VCaP (cell line): ENCODE data around the gene SHC2.
"Not testable (repeated sequence)": the region's sequence is repeated elsewhere in the genome, so short reads cannot be mapped to it uniquely, and the experiment has no call there.

Experiments used
- H3K27ac ChIP-seq: fragments of 450-650 bp; 2 replicates; pipeline ENCODE4 v1.5.1; 2017
- TF ChIP-seq, protein P1 (sequence below): fragments of 450-650 bp; conservative IDR thresholded peaks from 2 replicates; pipeline ENCODE4 v1.5.1; 2017; ENCODE audit warnings: mild to moderate bottlenecking, moderate library complexity

Gene SHC2

DNA sequence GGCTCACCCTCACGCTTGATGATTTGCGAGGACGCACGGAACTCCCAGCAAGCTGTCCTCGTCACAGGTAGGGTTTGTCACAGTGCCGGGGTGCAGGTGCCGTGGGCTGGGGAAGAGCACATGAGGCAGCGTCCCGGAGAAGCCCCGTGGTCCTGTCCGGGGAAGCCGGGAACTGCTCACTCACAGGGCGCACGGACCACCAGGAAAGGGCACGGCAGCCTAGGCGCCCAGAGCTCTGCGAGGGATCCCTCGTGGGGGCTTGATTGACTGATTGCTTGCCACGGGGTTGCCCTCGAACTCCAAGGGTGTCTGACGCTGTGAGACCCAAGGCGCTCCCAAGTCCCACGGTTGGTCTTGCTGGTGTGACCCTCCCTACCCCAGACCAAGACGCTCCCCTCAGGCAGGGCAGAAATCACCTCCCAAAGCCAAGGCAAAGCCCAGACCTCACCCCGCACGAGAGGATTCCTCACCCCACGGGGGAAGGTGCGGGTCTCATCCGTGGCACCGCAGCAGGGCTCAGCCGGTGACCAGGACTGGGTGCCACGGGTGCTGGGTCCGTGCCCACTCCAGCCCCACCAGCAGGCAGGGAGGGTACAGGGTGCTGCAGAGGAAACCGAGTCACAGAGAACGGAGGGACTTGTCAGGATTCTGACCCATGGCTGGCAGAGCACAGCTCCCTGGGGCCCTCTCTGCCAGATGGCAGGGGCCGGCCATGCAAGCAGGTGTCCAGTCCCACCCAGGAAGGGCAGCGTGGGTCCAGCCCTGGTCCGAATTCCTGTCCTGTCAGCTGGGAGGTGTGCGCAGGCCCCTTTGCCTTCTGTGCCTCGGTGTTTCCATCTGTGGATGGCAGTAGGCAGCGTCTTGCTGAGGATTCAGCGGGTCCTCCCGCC lies 59.6 kb downstream of the SHC2 start:
- no peak overlapping the region for H3K27ac ChIP-seq
- TF ChIP-seq, protein P1, sequence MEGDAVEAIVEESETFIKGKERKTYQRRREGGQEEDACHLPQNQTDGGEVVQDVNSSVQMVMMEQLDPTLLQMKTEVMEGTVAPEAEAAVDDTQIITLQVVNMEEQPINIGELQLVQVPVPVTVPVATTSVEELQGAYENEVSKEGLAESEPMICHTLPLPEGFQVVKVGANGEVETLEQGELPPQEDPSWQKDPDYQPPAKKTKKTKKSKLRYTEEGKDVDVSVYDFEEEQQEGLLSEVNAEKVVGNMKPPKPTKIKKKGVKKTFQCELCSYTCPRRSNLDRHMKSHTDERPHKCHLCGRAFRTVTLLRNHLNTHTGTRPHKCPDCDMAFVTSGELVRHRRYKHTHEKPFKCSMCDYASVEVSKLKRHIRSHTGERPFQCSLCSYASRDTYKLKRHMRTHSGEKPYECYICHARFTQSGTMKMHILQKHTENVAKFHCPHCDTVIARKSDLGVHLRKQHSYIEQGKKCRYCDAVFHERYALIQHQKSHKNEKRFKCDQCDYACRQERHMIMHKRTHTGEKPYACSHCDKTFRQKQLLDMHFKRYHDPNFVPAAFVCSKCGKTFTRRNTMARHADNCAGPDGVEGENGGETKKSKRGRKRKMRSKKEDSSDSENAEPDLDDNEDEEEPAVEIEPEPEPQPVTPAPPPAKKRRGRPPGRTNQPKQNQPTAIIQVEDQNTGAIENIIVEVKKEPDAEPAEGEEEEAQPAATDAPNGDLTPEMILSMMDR: no peak

DNA sequence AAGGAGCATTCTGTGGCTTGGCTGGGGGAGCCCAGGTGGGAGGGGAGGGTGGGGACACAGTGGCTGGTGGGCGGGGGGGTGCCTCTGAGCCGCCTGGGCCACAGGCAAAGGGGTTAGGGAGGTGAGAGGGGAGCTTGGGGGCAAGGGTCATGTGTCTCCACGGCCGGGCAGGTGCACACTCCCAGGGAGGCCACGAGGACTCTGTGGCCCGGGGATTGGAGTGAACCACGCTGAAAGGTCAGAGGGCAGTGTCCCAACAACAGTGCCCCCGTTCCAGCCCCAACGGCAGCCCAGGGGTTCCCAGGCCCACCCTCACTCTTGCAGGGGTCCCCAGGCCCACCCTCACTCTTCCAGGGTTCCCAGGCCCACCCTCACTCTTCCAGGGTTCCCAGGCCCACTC lies 61.5 kb downstream of the SHC2 start:
- TF ChIP-seq, protein P1: no peak
- no peak overlapping the region for H3K27ac ChIP-seq

DNA sequence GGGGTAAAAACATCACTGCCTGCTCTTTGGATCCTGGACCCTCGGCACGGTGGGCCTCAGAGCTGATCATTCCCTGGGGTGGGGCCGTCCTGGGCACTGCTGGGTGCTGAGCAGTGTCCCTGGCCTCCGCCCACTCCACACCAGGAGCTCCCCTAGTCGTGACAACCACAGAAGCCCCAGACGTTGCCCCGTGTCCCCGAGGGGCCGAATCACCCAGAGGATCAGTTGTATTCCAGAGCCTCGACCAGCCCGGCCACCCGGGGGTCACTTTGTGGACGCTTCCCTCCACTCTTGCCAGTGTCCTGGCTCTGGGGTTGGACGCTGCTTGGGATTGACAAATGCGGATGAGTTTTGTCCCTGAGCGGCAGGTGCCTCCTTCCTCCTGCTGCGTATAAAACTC lies 62.1 kb downstream of the SHC2 start:
- TF ChIP-seq, protein P1: no peak
- H3K27ac ChIP-seq: no peak overlapping the region

DNA sequence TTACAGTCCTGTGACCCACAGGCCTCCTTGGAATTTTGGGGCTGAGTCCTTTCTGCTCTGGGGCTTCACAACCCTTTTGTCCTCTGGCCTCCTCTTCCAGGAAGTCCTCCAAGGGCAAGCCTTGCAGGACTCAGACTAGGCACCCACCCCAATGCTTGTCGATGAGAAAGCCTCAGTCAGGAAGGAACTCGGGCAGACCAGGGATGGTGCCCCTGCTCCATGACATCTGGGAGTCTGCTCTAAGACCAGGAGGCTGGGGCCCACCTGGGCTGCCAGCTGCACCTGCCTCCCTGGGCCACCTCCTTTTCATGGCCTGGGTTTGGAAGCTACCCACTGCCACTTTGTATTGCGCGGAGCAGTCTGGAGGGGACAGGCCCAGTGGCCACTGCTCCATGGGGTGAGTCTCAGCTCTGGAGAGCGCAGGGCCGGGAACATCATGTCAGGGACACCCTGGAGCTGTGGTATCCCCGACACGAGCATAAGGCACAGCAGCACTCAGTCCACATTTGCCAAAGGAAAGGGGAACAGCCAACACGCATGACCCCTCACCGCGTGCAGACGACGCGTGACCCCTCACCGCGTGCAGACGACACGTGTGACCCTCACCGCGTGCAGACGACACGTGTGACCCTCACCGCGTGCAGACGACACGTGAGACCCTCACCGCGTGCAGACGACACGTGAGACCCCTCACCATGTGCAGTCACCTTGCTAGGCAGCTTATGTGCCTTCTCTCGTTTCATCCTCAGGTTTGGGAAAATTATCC lies 62.7 kb downstream of the SHC2 start:
- TF ChIP-seq, protein P1: no peak
- no peak overlapping the region for H3K27ac ChIP-seq

DNA sequence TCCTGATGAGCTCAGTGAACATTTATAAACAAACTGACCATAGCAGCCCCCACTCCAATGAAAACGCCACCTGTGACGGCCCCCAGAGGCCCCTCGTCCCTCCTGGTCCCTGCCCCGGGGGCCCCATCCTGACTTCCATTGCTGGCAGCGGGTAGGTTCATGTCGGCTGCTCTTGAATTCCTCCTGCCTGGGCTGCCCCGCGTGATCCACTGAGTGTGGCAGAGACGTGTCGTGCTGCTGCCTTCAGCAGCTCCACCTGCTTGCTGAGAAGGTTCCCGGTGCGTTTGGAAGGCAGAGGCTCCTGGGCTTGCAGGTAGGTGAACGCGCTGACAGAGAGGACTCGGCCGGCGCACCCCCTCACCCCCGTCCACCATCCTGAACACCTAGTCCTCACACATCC lies 63.5 kb downstream of the SHC2 start:
- TF ChIP-seq, protein P1: no peak
- H3K27ac ChIP-seq: no peak overlapping the region

DNA sequence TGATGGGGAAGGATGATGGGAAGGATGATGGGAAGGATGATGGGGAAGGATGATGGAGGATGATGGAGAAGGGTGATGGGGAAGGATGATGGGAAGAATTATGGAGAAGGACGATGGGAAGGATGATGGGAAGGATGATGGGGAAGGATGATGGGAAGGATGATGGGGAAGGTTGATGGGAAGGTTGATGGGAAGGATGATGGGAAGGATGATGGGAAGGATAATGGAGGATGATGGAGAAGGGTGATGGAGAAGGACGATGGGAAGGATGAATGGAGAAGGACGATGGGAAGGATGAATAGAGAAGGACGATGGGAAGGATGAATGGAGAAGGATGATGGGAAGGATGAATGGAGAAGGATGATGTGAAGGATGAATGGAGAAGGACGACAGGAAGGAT lies 65.4 kb downstream of the SHC2 start:
- H3K27ac ChIP-seq: no peak overlapping the region
- TF ChIP-seq, protein P1: no peak

DNA sequence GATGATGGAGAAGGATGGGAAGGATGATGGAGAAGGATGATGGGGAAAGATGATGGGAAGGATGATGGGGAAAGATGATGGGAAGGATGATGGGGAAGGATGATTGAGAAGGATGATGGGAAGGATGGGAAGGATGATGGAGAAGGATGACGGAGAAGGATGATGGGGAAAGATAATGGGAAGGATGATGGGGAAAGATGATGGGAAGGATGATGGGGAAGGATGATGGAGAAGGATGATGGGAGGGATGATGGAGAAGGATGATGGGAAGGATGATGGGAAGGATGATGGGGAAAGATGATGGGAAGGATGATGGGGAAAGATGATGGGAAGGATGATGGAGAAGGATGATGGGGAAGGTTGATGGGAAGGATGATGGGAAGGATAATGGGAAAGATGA lies 66.0 kb downstream of the SHC2 start:
- H3K27ac ChIP-seq: not testable (repeated sequence)

DNA sequence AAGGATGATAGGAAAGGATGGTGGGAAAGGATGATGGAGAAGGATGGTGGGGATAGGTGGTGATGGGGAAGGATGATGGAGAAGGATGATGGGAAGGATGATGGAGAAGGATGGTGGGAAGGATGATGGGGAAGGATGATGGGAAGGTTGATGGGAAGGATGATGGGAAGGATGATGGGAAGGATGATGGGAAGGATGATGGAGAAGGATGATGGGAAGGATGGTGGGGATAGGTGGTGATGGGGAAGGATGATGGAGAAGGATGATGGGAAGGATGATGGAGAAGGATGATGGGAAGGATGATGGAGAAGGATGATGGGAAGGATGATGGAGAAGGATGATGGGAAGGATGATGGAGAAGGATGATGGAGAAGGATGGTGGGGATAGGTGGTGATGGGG lies 67.3 kb downstream of the SHC2 start:
- not testable (repeated sequence) for H3K27ac ChIP-seq
